MM.1S (cell line): ENCODE data around the gene ITLN1.

Source experiments
- DNase-seq: peaks from one replicate; pipeline ENCODE4 v3.0.0-alpha.2; 2015
- H2AFZ ChIP-seq: fragments of 300-600 bp; sonication (generic); 2 replicates; pipeline ENCODE4 v1.6.0; 2016; ENCODE audit warnings: antibody characterized with exemption, low read length
- H3F3A ChIP-seq: fragments of 300-600 bp; sonication (generic); 2 replicates; pipeline ENCODE4 v1.6.1; 2016; ENCODE audit warnings: mild to moderate bottlenecking, antibody characterized with exemption, low read length, moderate library complexity, mixed read lengths; ENCODE audit not compliant: insufficient read depth
- H3K27ac ChIP-seq: fragments of 300-600 bp; sonication (generic); 2 replicates; pipeline ENCODE4 v1.5.1; 2016; ENCODE audit warnings: mild to moderate bottlenecking, low read length
- H3K27me3 ChIP-seq: fragments of 300-600 bp; sonication (generic); replicated peaks from 2 replicates; pipeline ENCODE4 v1.6.0; 2016; ENCODE audit warnings: low read length; ENCODE audit not compliant: insufficient read depth
- H3K36me3 ChIP-seq: fragments of 300-600 bp; sonication (generic); replicated peaks from 2 replicates; pipeline ENCODE4 v1.6.1; 2016; ENCODE audit warnings: mild to moderate bottlenecking, low read length, mixed read lengths; ENCODE audit not compliant: insufficient read depth
- H3K4me1 ChIP-seq: fragments of 300-600 bp; sonication (generic); 2 replicates; pipeline ENCODE4 v1.6.1; 2016; ENCODE audit warnings: low read length, mixed read lengths
- H3K4me2 ChIP-seq: fragments of 300-600 bp; sonication (generic); 2 replicates; pipeline ENCODE4 v1.6.0; 2016; ENCODE audit warnings: low read depth, low read length
- H3K4me3 ChIP-seq: fragments of 300-600 bp; sonication (generic); 2 replicates; pipeline ENCODE4 v1.5.1; 2016; ENCODE audit warnings: low read length, mixed read lengths
- H3K79me2 ChIP-seq: fragments of 300-600 bp; sonication (generic); 2 replicates; pipeline ENCODE4 v1.6.1; 2016; ENCODE audit warnings: mixed run types, low read length, mixed read lengths
- H3K9ac ChIP-seq: fragments of 300-600 bp; sonication (generic); 2 replicates; pipeline ENCODE4 v1.6.1; 2016; ENCODE audit warnings: low read length, mixed read lengths
- H3K9me2 ChIP-seq: fragments of 300-600 bp; sonication (generic); replicated peaks from 2 replicates; pipeline ENCODE4 v1.6.1; 2016; ENCODE audit warnings: mild to moderate bottlenecking, low read length, mixed read lengths; ENCODE audit not compliant: insufficient read depth
- H3K9me3 ChIP-seq: fragments of 300-600 bp; sonication (generic); replicated peaks from 2 replicates; pipeline ENCODE4 v1.6.1; 2016; ENCODE audit warnings: mild to moderate bottlenecking, low read length, mixed read lengths; ENCODE audit not compliant: insufficient read depth
- H4K20me1 ChIP-seq: fragments of 300-600 bp; sonication (generic); 2 replicates; pipeline ENCODE4 v1.6.1; 2016; ENCODE audit warnings: mild to moderate bottlenecking, low read length, moderate library complexity, mixed read lengths; ENCODE audit not compliant: insufficient read depth
- EZH2 ChIP-seq: fragments of 300-600 bp; sonication (generic); optimal IDR thresholded peaks from 2 replicates; pipeline ENCODE3; 2017; ENCODE audit warnings: low read depth, mild to moderate bottlenecking, antibody characterized with exemption, low read length, mixed read lengths
- EZH2phosphoT487 ChIP-seq: fragments of 300-600 bp; sonication (generic); IDR thresholded peaks from 2 replicates; pipeline ENCODE4 v1.6.1; 2018; ENCODE audit warnings: antibody characterized with exemption, low read length
- TF ChIP-seq, protein P1 (sequence below): fragments of 300-600 bp; sonication (generic); IDR thresholded peaks from 2 replicates; pipeline ENCODE4 v1.5.1; 2016; ENCODE audit warnings: antibody characterized with exemption, low read length, mixed read lengths

ITLN1 gene

DNA sequence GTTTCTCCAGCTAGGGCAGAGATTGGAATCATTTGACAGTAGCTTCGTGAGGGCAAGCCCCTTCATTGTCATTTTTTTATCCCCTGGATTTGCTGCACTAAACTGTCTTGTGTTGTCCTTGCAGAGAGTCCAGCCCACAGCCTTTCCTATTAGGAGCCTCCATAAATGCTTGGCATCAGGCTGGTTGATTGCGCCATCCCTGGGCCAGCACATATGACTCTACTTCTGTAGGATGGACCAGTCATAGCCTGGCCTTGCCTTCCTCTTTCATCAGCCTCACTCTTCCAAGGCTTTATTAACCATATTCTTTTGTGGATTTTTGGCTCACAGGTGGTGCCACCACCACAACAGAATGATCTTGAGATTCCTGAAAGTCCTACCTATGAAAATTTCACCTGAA, 57.6 kb downstream of the ITLN1 start:
- H3K9ac ChIP-seq: no peak overlapping the region
- no peaks in the 10 kb centered on the region for H3K9me3 ChIP-seq
- H3K36me3 ChIP-seq: no peaks in the 10 kb centered on the region
- H3K4me3 ChIP-seq: no peak overlapping the region
- H2AFZ ChIP-seq: no peak overlapping the region
- DNase-seq: no peak
- no peaks in the 10 kb centered on the region for H4K20me1 ChIP-seq
- no peak overlapping the region for H3K4me2 ChIP-seq
- H3K4me1 ChIP-seq: no peaks in the 10 kb centered on the region
- no peak overlapping the region for H3K27ac ChIP-seq
- H3K27me3 ChIP-seq: no peaks in the 10 kb centered on the region
- TF ChIP-seq EZH2phosphoT487 (no peak), EZH2 (no peak)
- TF ChIP-seq, protein P1, sequence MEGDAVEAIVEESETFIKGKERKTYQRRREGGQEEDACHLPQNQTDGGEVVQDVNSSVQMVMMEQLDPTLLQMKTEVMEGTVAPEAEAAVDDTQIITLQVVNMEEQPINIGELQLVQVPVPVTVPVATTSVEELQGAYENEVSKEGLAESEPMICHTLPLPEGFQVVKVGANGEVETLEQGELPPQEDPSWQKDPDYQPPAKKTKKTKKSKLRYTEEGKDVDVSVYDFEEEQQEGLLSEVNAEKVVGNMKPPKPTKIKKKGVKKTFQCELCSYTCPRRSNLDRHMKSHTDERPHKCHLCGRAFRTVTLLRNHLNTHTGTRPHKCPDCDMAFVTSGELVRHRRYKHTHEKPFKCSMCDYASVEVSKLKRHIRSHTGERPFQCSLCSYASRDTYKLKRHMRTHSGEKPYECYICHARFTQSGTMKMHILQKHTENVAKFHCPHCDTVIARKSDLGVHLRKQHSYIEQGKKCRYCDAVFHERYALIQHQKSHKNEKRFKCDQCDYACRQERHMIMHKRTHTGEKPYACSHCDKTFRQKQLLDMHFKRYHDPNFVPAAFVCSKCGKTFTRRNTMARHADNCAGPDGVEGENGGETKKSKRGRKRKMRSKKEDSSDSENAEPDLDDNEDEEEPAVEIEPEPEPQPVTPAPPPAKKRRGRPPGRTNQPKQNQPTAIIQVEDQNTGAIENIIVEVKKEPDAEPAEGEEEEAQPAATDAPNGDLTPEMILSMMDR: no peak
- H3K9me2 ChIP-seq: no peaks in the 10 kb centered on the region
- no peaks in the 10 kb centered on the region for H3K79me2 ChIP-seq
- 0 out of 2 replicates have a peak, but pooled peaks cover 2% of the 10 kb centered on the region for H3F3A ChIP-seq

DNA sequence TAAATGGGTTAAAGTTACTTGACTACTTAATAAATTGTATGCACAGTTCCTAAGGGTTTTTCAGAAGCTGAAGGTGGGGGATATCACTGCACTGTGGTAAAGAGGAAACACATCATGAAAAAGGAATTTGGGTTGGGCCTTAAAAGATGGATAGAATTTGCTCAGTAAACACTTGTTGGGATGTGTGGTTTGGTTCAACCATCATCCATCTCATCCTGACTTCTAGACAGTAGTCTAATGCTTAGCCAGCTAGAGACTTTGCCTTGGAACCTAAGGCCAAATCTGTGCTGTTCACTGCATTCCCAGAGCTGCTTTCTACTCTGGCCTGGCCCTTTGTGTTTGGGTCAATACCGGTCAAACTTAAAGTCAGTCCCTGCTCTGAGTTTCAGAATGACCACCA, 58.4 kb downstream of the ITLN1 start:
- no peaks in the 10 kb centered on the region for H4K20me1 ChIP-seq
- no peaks in the 10 kb centered on the region for H3K27me3 ChIP-seq
- DNase-seq: no peak
- H3K9me3 ChIP-seq: no peaks in the 10 kb centered on the region
- H3K27ac ChIP-seq: no peak overlapping the region
- H3K4me1 ChIP-seq: no peaks in the 10 kb centered on the region
- H3K9me2 ChIP-seq: no peaks in the 10 kb centered on the region
- no peak overlapping the region for H3K9ac ChIP-seq
- H3K4me3 ChIP-seq: no peak overlapping the region
- 0 out of 2 replicates have a peak, but pooled peaks cover 1% of the 10 kb centered on the region for H3F3A ChIP-seq
- H3K36me3 ChIP-seq: no peaks in the 10 kb centered on the region
- TF ChIP-seq, protein P1: no peak
- no peak for TF ChIP-seq EZH2
- no peak for TF ChIP-seq EZH2phosphoT487
- no peak overlapping the region for H3K4me2 ChIP-seq
- H3K79me2 ChIP-seq: no peaks in the 10 kb centered on the region
- H2AFZ ChIP-seq: no peak overlapping the region
